ENCODE results near the gene HLCS. TPM values are rescaled to one million over a fixed set of nuclear protein-coding genes. Genes with fewer than 3 reads are reported as not detected.

The HLCS gene
- total and polyA plus RNA-seq, 10 of the 15 experiments (the other 5 are each of a cell fraction or from before 2014, with no cell fraction given), result 1.5 to 12.7 (median 9.6) TPM

GRCh38 chr21:36759348-36760083, 207.0 kb downstream of the HLCS start:
- ChIA-PET RAD21 (ENCODE audit: unreplicated experiment) (no interaction called here), SMC1A (ENCODE audit: uncharacterized antibody, unreplicated experiment) (no interaction called here), CTCF (no interaction called here), POLR2A (no interaction called here)
- Histone ChIP-seq H3K9ac (ENCODE audit: control insufficient read depth, insufficient read depth, low read length) (no peak overlapping the region), H3K79me2 (ENCODE audit: control insufficient read depth, insufficient read depth, low read length) (no peaks in the 10 kb centered on the region), H3K36me3 (ENCODE audit: control insufficient read depth in 2 of 2, insufficient read depth in 2 of 2, low read length in 1 of 2) (no peaks in the 10 kb centered on the region), H3K9me3 (replicated peaks; ENCODE audit: control insufficient read depth, insufficient read depth, low read length) (no peaks in the 10 kb centered on the region), H3K4me1 (ENCODE audit: control insufficient read depth, insufficient read depth, low read length) (no peaks in the 10 kb centered on the region), H3K27me3 (replicated peaks in 1 of 2; ENCODE audit: control insufficient read depth in 2 of 2, insufficient read depth in 2 of 2, low read length in 1 of 2) (no peaks in the 10 kb centered on the region), H3K4me3 (no peak overlapping the region), H3K27ac (ENCODE audit: control insufficient read depth, insufficient read depth) (no peak overlapping the region), H4K20me1 (ENCODE audit: control insufficient read depth, insufficient read depth) (no peaks in the 10 kb centered on the region), H2AFZ (ENCODE audit: control insufficient read depth, low read depth, low read length) (no peak overlapping the region), H3K4me2 (ENCODE audit: control insufficient read depth, insufficient read depth) (no peak overlapping the region)
- in situ Hi-C loops (cut with MboI), result no loop called here
- DNase-seq (ENCODE audit: low read depth, low spot score), result no peak
- no peak for ATAC-seq
- no peak for FAIRE-seq
- 84% methylated on average over 12 of the region's 12 CpGs for WGBS (ENCODE audit: insufficient coverage, insufficient replicate concordance, low lambda C conversion rate, missing lambda C conversion rate)
- BruUV-seq (replicated peaks), result no TSS peak
- intact Hi-C loops (cut with micrococcal nuclease; ENCODE audit: unreplicated experiment), result no loop called here
- TF ChIP-seq CREM (IDR thresholded peaks at IDR 0.05; ENCODE audit: low read depth), result no peak

GRCh38 chr21:36757196-36757595, 209.3 kb downstream of the HLCS start:
- RAD21 ChIA-PET (ENCODE audit: unreplicated experiment), result no interaction called here
- TF ChIP-seq SP1 (IDR thresholded peaks at IDR 0.05; ENCODE audit: low read depth, low read length) (no peak), IRF5 (IDR thresholded peaks at IDR 0.05; ENCODE audit: borderline replicate concordance) (no peak), E2F8 (IDR thresholded peaks at IDR 0.05; ENCODE audit: low read depth, partially characterized antibody) (no peak), TCF3 (IDR thresholded peaks at IDR 0.05; ENCODE audit: borderline replicate concordance, insufficient read depth, low read depth, low read length) (no peak), SMAD1 (IDR thresholded peaks at IDR 0.05; ENCODE audit: low read depth, partially characterized antibody) (no peak), SMAD5 (IDR thresholded peaks at IDR 0.05; ENCODE audit: low read depth) (no peak), BMI1 (IDR thresholded peaks at IDR 0.05; ENCODE audit: borderline replicate concordance) (no peak), BACH1 (IDR thresholded peaks at IDR 0.05; ENCODE audit: borderline replicate concordance) (no peak), ZNF24 (IDR thresholded peaks at IDR 0.05) (no peak), RAD51 (IDR thresholded peaks at IDR 0.05) (no peak), BCL11A (IDR thresholded peaks at IDR 0.05; ENCODE audit: low read depth, low read length) (no peak), USF1 (IDR thresholded peaks at IDR 0.05; ENCODE audit: borderline replicate concordance, extremely low read length, insufficient read depth, low read depth, low read length) (no peak), IKZF2 (IDR thresholded peaks at IDR 0.05) (no peak)

More at GRCh38 chr21:36757196-36757595, 209.3 kb downstream of the HLCS start:
- no TSS peak for BruUV-seq (replicated peaks)
- no peaks in the 10 kb centered on the region for H3K9me3 ChIP-seq (replicated peaks; ENCODE audit: control insufficient read depth, insufficient read depth, low read length)
- CTCF ChIA-PET, result no interaction called here
- in situ Hi-C loops (cut with MboI), result no loop called here
- no peak for ATAC-seq
- H3K4me2 ChIP-seq (ENCODE audit: control insufficient read depth, insufficient read depth), result no peak overlapping the region
- POLR2A ChIA-PET, result no interaction called here
- no peaks in the 10 kb centered on the region for H3K79me2 ChIP-seq (ENCODE audit: control insufficient read depth, insufficient read depth, low read length)
- SMC1A ChIA-PET (ENCODE audit: uncharacterized antibody, unreplicated experiment), result no interaction called here
- no peak overlapping the region for H3K4me3 ChIP-seq
- no peak for FAIRE-seq
- no peaks in the 10 kb centered on the region for H3K4me1 ChIP-seq (ENCODE audit: control insufficient read depth, insufficient read depth, low read length)
- no peaks in the 10 kb centered on the region for H4K20me1 ChIP-seq (ENCODE audit: control insufficient read depth, insufficient read depth)
- intact Hi-C loops (cut with micrococcal nuclease; ENCODE audit: unreplicated experiment), result no loop called here
- no peak overlapping the region for H3K9ac ChIP-seq (ENCODE audit: control insufficient read depth, insufficient read depth, low read length)
- WGBS (ENCODE audit: insufficient coverage, insufficient replicate concordance, low lambda C conversion rate, missing lambda C conversion rate), result 97% methylated on average over 6 of the region's 6 CpGs
- no peak for DNase-seq (ENCODE audit: low read depth, low spot score)
- H3K27me3 ChIP-seq (replicated peaks in 1 of 2; ENCODE audit: control insufficient read depth in 2 of 2, insufficient read depth in 2 of 2, low read length in 1 of 2), result no peaks in the 10 kb centered on the region
- H3K27ac ChIP-seq (ENCODE audit: control insufficient read depth, insufficient read depth), result no peak overlapping the region
- H2AFZ ChIP-seq (ENCODE audit: control insufficient read depth, low read depth, low read length), result no peak overlapping the region
- H3K36me3 ChIP-seq (ENCODE audit: control insufficient read depth in 2 of 2, insufficient read depth in 2 of 2, low read length in 1 of 2), result no peaks in the 10 kb centered on the region

Measured in GM12878 (cell line).